Immature natural killer cell (primary cell): Measurements from ENCODE around the gene PRKCA. TPM values are rescaled to one million over a fixed set of nuclear protein-coding genes. Genes with fewer than 3 reads are reported as not detected.

ENCODE experiments used
- DNase-seq, 3 donors: peaks; one replicate each; pipeline ENCODE4 v3.0.0; 2022; ENCODE audit warnings: mixed read lengths in 1 of 3
- H3K27ac Mint-ChIP-seq, 6 donors: one replicate each; pipeline ENCODE4 v1.8.0; 2020; ENCODE audit warnings: mixed read lengths in 6 of 6, mild to moderate bottlenecking in 5 of 6, inconsistent platforms in 4 of 6, moderate library complexity in 3 of 6
- H3K27me3 Mint-ChIP-seq, 3 donors: one replicate each; pipeline ENCODE4 v1.8.0; 2020 to 2021; ENCODE audit warnings: low read depth in 3 of 3, mild to moderate bottlenecking in 3 of 3, mixed read lengths in 3 of 3, moderate library complexity in 3 of 3, inconsistent platforms in 1 of 3
- H3K36me3 Mint-ChIP-seq, 3 donors: one replicate each; pipeline ENCODE4 v1.8.0; 2020; ENCODE audit warnings: mixed read lengths in 3 of 3, inconsistent platforms in 2 of 3, mild to moderate bottlenecking in 2 of 3
- H3K4me1 Mint-ChIP-seq, 2 donors: one replicate each; pipeline ENCODE4 v1.8.0; 2020; ENCODE audit warnings: inconsistent platforms in 2 of 2, mild to moderate bottlenecking in 2 of 2, mixed read lengths in 2 of 2, moderate library complexity in 1 of 2
- H3K4me3 Mint-ChIP-seq, 5 donors: one replicate each; pipeline ENCODE4 v1.8.0; 2020; ENCODE audit warnings: mild to moderate bottlenecking in 5 of 5, mixed read lengths in 5 of 5, inconsistent platforms in 3 of 5, moderate library complexity in 3 of 5
- H3K9me3 Mint-ChIP-seq, 6 donors: one replicate each; pipeline ENCODE4 v1.8.0; 2020; ENCODE audit warnings: mild to moderate bottlenecking in 6 of 6, mixed read lengths in 6 of 6, inconsistent platforms in 4 of 6, moderate library complexity in 3 of 6
- polyA plus RNA-seq, 3 donors: library from polyadenylated mRNA; unstranded; fragments of 300-500 nt; fragmentation: Illumina TruSeq; gene quantifications; one replicate each; pipeline ENCODE4 v1.2.3, GENCODE V29; 2021

The PRKCA gene
- polyA plus RNA-seq, 3 donors from 2014 or later, result 0.18 to 1.3 (median 0.28) TPM

DNA sequence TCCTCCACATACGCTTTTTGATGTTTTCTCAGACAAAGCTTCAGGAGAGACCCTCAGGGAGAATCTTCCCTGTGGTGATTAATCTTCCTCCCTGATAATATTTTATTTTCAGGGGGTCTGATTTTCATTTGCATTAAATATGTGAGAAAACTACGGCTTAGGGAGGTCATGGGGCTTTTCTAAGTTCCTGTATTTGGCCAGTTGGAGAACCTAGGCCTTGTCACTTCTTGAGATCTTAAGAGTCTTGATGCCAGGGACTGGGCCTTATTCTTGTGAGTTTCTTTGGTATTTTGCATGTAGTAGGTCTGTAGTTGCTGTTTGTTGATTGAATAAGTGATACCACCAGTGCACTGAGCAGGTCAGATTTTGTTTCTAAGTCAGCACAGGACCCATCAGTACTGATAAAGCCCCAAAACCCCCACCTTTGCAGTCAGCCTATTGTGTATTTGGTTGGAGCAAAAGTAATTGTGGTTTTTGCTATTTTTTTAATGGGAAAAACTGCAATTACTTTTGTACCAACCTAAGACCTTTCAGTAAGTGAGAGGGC is 130.1 kb downstream of the PRKCA start:
- H3K27ac Mint-ChIP-seq, result no peak overlapping the region
- H3K27me3 Mint-ChIP-seq, result no peaks in the 10 kb centered on the region
- H3K4me1 Mint-ChIP-seq, result peaks cover 0 to 2% of the 10 kb centered on the region in 2 donors
- H3K4me3 Mint-ChIP-seq, result no peak overlapping the region
- H3K9me3 Mint-ChIP-seq, result no peaks in the 10 kb centered on the region
- DNase-seq, result no peak
- H3K36me3 Mint-ChIP-seq, result no peaks in the 10 kb centered on the region

DNA sequence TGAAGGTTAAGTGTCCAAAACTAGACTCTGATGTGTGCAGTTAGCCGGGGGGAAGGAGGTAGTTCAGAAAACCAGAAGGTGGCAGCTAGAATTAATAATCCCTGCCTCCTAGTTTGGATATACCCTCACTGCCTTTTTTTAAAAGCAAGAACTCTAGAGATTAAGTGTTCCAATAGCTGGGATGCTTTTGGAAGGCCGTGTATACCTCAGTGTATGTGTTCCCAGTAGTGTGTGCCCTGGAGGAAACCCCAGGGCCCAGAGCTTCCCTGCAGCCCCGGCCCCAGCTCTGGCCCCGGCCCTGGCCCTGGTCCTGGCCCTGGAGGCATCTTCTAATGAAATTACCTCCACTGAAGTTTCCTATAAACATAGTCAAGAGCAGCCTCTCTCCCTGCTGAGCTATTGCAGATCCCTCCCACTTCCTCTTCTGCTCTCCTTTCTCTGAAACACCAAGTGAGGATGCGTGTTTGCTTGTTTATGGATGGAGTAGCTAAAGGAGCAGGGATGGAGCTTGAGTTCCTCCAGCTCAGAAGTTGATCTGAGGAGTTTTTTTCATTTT is 130.7 kb downstream of the PRKCA start:
- Mint-ChIP-seq H3K27me3 (no peaks in the 10 kb centered on the region), H3K4me1 (peaks cover under 1 to 2% of the 10 kb centered on the region in 2 donors), H3K9me3 (no peaks in the 10 kb centered on the region), H3K4me3 (no peak overlapping the region), H3K27ac (no peak overlapping the region), H3K36me3 (no peaks in the 10 kb centered on the region)
- DNase-seq, result no peak

DNA sequence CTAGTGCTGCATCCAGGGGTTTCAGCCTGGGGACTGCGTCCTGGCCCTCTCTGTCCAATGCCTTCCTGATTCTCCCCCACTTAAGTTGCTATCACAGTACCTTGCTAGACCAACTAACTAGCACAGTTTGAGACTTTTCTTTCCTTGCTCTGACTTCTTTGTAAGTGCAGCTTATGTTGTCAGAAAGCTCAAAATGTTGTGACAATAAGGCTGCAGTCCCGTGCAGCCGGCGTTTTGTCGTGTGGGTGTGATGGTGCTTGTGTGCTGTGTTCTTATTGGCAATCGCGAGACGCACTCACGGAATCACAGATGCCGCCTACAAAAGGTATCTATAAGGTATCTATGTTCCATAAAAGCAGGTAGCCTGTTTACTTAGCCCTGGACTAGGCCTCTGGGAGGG is 132.8 kb downstream of the PRKCA start:
- Mint-ChIP-seq H3K4me3 (no peak overlapping the region), H3K36me3 (no peaks in the 10 kb centered on the region), H3K9me3 (no peaks in the 10 kb centered on the region), H3K4me1 (peaks cover 2 to 7% of the 10 kb centered on the region in 2 donors), H3K27ac (no peak overlapping the region), H3K27me3 (no peaks in the 10 kb centered on the region)
- no peak for DNase-seq

DNA sequence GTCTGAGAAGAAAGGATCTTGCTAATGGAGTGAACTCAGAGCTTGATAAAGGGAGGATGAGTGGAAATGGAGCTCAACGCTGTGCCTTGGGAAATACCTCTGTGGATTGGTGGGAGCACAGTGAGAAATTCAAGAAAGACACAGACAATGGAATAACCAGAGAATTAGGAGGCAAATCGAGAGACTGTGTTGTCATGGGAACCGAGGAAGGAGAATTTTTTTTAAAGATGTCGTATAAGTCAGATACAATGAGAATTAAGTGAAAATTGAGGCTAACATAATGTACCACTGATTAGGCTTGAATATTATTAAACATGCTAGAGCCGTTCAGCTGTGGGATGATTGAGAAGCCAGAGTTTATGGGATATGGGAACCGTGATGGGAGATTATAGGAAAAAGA is 134.2 kb downstream of the PRKCA start:
- H3K27me3 Mint-ChIP-seq, result no peaks in the 10 kb centered on the region

DNA sequence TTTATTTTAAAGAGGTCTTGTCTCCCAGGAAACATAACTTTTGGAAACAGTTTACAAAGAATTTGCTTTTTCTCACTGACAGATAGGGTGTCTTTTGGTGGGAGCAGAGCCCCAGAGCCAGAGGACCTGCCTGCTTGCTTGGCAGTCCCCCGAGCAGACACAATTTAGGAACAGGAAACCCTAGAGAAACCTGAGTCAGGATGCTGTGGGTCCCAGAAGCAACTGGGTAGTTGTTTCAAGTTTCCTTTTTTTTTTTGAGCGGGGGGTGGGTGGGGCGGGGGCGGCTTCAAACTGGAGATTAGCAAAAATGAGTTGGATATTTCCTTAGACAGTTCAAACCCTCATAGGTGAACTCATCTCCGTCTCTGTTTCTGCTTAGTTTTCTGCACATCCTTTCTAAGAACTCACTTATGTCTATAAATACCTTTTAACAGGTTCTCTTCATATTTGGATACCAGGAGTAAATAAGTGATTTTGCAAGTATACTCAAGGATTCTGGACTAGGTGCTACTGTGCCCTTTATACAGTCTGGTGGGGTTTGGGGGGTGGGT is 135.1 kb downstream of the PRKCA start:
- Mint-ChIP-seq H3K27me3 (no peaks in the 10 kb centered on the region), H3K36me3 (peaks cover 0 to 2% (median 0%) of the 10 kb centered on the region in 3 donors), H3K27ac (no peak overlapping the region), H3K9me3 (peaks cover 0 to 2% (median 0%) of the 10 kb centered on the region in 6 donors), H3K4me1 (peaks cover 4 to 10% of the 10 kb centered on the region in 2 donors), H3K4me3 (no peak overlapping the region)
- no peak for DNase-seq

More for the DNA sequence above, 134.2 kb downstream of the PRKCA start:
- no peak for DNase-seq
- Mint-ChIP-seq H3K36me3 (no peaks in the 10 kb centered on the region), H3K4me1 (peaks cover 4 to 10% of the 10 kb centered on the region in 2 donors), H3K9me3 (no peaks in the 10 kb centered on the region), H3K4me3 (no peak overlapping the region), H3K27ac (no peak overlapping the region)

DNA sequence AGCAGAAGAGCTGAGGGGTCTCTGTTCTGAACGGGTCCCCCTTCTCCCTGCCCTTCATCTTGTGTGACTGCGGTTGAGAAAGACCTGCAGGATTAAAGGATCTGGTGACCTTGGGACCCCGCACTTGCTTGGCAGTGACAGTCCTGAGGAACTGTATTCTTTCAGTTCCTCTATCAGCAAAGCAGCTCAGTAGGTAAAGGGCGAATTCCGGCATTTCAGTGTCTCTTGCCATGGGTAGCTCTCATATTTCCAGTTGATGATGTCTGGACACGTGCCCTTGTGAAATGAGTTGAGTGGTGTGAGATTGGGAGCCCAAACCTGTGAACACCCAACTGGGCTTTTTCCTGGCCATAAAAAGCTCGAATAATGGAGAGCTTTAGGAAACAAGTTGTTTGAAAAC is 135.7 kb downstream of the PRKCA start:
- no peaks in the 10 kb centered on the region for H3K27me3 Mint-ChIP-seq
- peaks cover 0 to 3% (median 0%) of the 10 kb centered on the region in 3 donors for H3K36me3 Mint-ChIP-seq
- peaks cover 4 to 10% of the 10 kb centered on the region in 2 donors for H3K4me1 Mint-ChIP-seq
- H3K27ac Mint-ChIP-seq, result no peak overlapping the region
- peaks cover 0 to 2% (median 0%) of the 10 kb centered on the region in 6 donors for H3K9me3 Mint-ChIP-seq
- no peak overlapping the region for H3K4me3 Mint-ChIP-seq
- DNase-seq, result no peak

DNA sequence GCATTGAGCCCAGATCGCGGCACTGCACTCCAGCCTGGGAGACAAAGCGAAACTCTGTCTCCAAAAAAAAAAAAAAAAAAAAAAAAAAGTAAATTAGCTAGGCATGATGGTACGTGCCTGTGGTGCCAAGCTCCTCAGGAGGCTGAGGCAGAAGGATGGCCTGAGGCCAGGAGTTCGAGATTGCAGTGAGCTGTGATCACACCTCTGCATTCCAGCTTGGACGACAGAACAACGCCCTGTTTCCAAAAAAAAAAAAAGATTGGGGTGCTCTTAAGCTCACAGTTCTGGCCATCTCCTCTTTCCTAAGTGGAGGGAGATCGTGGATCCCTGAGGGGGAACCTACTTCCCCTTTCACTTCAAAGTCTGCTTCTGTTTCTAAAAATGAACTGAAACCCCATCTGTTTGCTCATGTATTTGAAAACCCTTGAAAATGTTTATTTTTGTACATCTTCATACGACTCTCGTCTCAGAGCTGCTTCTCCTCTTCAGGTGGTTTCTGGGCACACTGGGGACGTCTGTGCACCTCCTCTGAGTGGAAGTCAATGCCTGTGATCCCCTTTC is 138.8 kb downstream of the PRKCA start:
- Mint-ChIP-seq H3K4me1 (peaks cover 6 to 10% of the 10 kb centered on the region in 2 donors), H3K36me3 (peaks cover 0 to 7% (median 3%) of the 10 kb centered on the region in 3 donors), H3K4me3 (no peak overlapping the region), H3K27ac (peak overlapping the region in 1 of 6 donors; percentile 45), H3K9me3 (peaks cover 0 to 2% (median 0%) of the 10 kb centered on the region in 6 donors), H3K27me3 (no peaks in the 10 kb centered on the region)
- no peak for DNase-seq

DNA sequence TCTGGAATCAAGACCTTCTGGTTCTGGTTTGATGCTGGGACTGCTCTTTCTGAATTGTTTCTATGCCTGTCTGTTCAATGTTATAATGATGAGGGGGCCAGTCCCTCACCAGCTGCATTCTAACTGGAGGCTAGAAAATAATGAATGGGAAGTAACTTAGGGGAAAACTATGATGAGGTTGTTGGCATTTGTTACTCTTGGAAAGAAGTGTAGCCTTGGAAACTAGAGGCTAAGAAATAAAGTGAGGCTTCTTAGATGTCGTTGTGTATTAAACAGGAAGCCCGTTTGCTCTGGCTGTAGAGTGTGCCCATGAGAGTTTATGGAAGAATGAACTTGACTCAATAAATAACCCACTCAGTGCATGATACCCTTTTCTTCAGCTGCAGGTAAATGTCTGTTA is 140.8 kb downstream of the PRKCA start:
- H3K36me3 Mint-ChIP-seq, result peaks cover 0 to 7% (median 3%) of the 10 kb centered on the region in 3 donors
- H3K4me1 Mint-ChIP-seq, result peaks cover 6 to 9% of the 10 kb centered on the region in 2 donors
- H3K27me3 Mint-ChIP-seq, result no peaks in the 10 kb centered on the region
- peaks cover 0 to 2% (median 0%) of the 10 kb centered on the region in 6 donors for H3K9me3 Mint-ChIP-seq
- H3K4me3 Mint-ChIP-seq, result no peak overlapping the region
- no peak for DNase-seq
- peak overlapping the region in 2 of 6 donors; percentile 0 to 20 for H3K27ac Mint-ChIP-seq

DNA sequence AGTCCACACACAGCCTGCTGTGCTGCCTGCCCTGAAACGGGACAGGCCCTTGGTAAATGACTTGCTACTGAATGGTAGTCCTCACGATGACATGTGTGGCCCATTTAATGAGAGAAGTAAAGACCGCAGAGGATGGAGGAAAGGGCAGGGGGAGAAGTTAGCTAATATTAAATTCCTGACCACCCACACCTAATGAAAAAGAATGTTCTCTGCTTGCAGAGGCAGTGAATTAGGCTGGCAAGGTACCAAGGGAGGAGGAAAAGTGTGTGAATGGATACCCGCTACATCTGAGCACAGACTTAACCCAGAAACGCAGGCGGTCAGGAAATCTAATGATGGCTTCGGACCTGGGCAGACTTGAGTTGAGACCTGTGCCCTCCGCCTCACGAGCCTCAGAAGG is 141.2 kb downstream of the PRKCA start:
- H3K9me3 Mint-ChIP-seq, result peaks cover 0 to 2% (median 0%) of the 10 kb centered on the region in 6 donors
- no peak overlapping the region for H3K4me3 Mint-ChIP-seq
- H3K36me3 Mint-ChIP-seq, result peaks cover 0 to 7% (median 3%) of the 10 kb centered on the region in 3 donors
- no peaks in the 10 kb centered on the region for H3K27me3 Mint-ChIP-seq
- no peak for DNase-seq
- peaks cover 5 to 6% of the 10 kb centered on the region in 2 donors for H3K4me1 Mint-ChIP-seq
- H3K27ac Mint-ChIP-seq, result peak overlapping the region in 1 of 6 donors; percentile 18

DNA sequence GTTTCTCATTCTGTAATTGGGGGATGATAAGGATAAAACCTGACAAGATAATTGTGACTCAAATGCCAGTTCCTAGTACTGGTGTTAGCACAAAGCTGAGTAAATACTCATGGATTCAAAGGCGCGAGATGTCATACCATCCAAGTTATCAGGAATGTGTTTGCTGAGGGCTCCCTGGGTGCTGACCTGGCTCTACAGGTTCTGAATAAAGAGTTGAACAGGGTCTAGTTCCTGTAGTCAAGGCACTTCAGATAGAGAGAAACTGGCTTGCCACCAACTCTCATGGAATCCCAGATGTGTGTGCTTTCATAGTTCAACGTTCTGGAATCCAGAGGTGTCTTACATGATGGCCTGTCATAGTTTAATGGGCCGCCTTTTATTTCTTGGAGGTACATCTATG is 141.6 kb downstream of the PRKCA start:
- no peak for DNase-seq
- Mint-ChIP-seq H3K4me1 (peaks cover 5 to 6% of the 10 kb centered on the region in 2 donors), H3K4me3 (no peak overlapping the region), H3K36me3 (peaks cover 0 to 7% (median 3%) of the 10 kb centered on the region in 3 donors), H3K9me3 (peaks cover 0 to 2% (median 0%) of the 10 kb centered on the region in 6 donors), H3K27ac (peak overlapping the region in 1 of 6 donors; percentile 24), H3K27me3 (peaks cover 0 to 2% (median 0%) of the 10 kb centered on the region in 3 donors)

DNA sequence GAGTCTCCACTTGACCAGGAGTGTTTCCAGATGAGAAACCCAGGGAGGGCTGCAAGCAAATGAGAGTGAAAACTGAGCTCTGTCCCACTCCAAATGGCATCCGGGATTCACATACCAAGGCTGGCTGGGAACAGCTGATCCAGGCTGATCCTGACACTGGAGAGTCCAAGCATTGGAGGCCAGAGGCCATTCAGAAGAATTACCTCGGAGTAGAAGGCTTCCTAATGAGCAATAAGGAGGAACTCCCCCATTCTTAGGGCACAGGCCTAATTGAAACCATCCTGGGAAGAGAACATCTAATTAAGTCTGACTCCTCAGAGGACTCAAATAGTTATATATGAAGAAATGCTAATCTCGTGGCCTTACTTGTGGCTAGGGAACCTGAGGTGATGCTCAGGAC is 142.8 kb downstream of the PRKCA start:
- Mint-ChIP-seq H3K4me1 (peaks cover 3 to 6% of the 10 kb centered on the region in 2 donors), H3K36me3 (peaks cover 0 to 7% (median 3%) of the 10 kb centered on the region in 3 donors), H3K27me3 (peaks cover 0 to 2% (median 0%) of the 10 kb centered on the region in 3 donors), H3K4me3 (no peak overlapping the region), H3K27ac (no peak overlapping the region), H3K9me3 (peaks cover 0 to 2% (median 0%) of the 10 kb centered on the region in 6 donors)
- no peak for DNase-seq

DNA sequence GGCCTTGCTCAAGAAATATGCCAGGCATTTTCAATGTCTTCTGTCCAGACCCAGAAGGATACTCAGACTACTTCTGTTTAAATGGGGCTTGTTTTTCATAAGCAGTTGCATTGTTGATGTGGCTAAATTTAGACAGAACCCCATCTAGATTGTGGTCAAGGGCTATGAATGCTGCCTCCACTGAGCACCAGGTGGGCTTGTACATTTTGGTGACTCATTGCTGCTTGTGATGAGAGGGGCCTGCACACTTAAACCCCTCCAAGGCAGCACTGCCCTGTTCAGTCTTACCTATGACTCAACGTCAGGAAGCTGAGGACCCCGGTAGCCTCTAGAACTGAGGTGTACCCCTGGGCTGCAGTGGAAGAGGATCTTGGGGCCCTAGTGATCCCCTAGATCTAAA is 144.0 kb downstream of the PRKCA start:
- H3K4me1 Mint-ChIP-seq, result peaks cover 0 to 4% of the 10 kb centered on the region in 2 donors

DNA sequence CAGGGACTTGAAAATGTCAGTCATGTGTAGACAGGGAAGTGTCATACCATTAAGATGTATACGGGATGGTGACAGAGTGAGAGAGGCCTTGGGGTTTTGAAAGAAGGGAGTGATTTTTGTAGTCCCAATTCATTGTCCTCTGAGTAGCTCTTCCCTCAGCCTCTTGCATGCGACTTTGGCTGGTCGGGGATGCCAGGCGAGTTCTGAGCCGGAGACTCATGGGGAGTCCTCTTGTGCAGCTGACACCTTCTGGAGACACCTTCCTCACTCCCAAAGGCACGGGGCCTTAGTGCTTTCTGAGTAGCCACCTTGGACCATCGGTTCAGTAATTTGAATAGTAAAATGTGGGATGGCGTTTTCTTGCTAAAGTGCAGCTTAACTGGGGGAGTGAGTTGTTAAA is 144.7 kb downstream of the PRKCA start:
- H3K27me3 Mint-ChIP-seq, result peaks cover 0 to 2% (median 0%) of the 10 kb centered on the region in 3 donors
- H3K4me1 Mint-ChIP-seq, result peaks cover 0 to 3% of the 10 kb centered on the region in 2 donors
- no peak overlapping the region for H3K27ac Mint-ChIP-seq
- no peak for DNase-seq
- H3K9me3 Mint-ChIP-seq, result peaks cover 0 to 2% (median 0%) of the 10 kb centered on the region in 6 donors
- peaks cover 0 to 7% (median 3%) of the 10 kb centered on the region in 3 donors for H3K36me3 Mint-ChIP-seq
- H3K4me3 Mint-ChIP-seq, result no peak overlapping the region

More for the DNA sequence above, 144.0 kb downstream of the PRKCA start:
- H3K27ac Mint-ChIP-seq, result no peak overlapping the region
- peaks cover 0 to 2% (median 0%) of the 10 kb centered on the region in 3 donors for H3K27me3 Mint-ChIP-seq
- no peak overlapping the region for H3K4me3 Mint-ChIP-seq
- DNase-seq, result no peak
- H3K36me3 Mint-ChIP-seq, result peaks cover 0 to 7% (median 3%) of the 10 kb centered on the region in 3 donors
- peaks cover 0 to 2% (median 0%) of the 10 kb centered on the region in 6 donors for H3K9me3 Mint-ChIP-seq

DNA sequence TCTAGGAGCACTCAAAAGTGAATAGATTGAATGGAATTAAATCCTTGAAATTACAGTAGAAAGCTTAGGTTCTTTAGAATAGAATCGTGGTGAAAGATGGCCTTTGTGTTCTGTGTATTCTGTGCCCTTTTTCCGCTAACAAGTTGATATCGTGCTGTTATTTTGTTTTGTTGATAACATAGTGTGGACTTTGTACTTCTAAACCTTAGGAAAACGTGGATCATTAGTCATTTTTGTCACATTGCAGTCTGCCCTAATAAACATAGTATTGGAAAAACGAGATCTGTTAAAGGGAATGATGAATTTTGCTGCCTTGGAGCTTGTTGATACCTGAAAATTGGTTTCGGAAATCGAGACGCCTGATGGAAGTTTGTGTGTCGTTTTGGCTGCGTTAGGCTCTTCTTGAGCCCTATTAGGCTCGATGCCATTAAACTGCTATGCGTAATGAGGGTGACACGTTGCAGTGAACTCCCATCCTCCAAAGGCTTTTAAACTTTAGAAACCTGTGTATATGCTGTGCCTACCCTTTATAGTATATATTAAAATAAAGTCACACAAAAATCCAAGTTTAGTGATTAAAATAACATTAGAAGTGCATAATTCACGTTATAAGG is 145.7 kb downstream of the PRKCA start:
- H3K36me3 Mint-ChIP-seq, result peaks cover 0 to 4% (median 3%) of the 10 kb centered on the region in 3 donors
- peaks cover 0 to 2% (median 0%) of the 10 kb centered on the region in 3 donors for H3K27me3 Mint-ChIP-seq
- H3K27ac Mint-ChIP-seq, result no peak overlapping the region
- no peak overlapping the region for H3K4me3 Mint-ChIP-seq
- H3K4me1 Mint-ChIP-seq, result peaks cover 0 to 3% of the 10 kb centered on the region in 2 donors
- H3K9me3 Mint-ChIP-seq, result no peaks in the 10 kb centered on the region
- DNase-seq, result no peak
